ENCODE results near the gene UTP25.

GRCh38 chr1:209780268-209780667 is 47.5 kb upstream of the UTP25 start:
- no peak for TF ChIP-seq CTCF (IDR thresholded peaks at IDR 0.05; ENCODE audit: insufficient read depth, low read depth, low read length)
- no peak for TF ChIP-seq EZH2 (IDR thresholded peaks at IDR 0.05; ENCODE audit: insufficient read depth, low read length)

All from astrocyte (in vitro differentiated cells and primary cell).